SU-DHL-6 (cell line): ENCODE data around the gene CHST2.

ENCODE experiments used
- CTCF ChIP-seq: fragments of 200-600 bp; sonication (generic); IDR thresholded peaks from one replicate; pipeline ENCODE4 v1.5.1; 2017; ENCODE audit warnings: antibody characterized with exemption, mild to moderate bottlenecking, low read length, moderate library complexity; ENCODE audit not compliant: insufficient read depth, poor library complexity, severe bottlenecking
- EZH2phosphoT487 ChIP-seq: fragments of 200-600 bp; sonication (generic), shearing (Covaris generic); conservative IDR thresholded peaks from 2 replicates; pipeline ENCODE4 v1.6.1; 2018; ENCODE audit warnings: mild to moderate bottlenecking, antibody characterized with exemption, low read length, moderate library complexity, mixed read lengths

- TF ChIP-seq CTCF (no peak), EZH2phosphoT487 (no peak)
These were observed 38.2 kb upstream of the CHST2 start for GRCh38 chr3:143081365-143081764.
